Caco-2 (cell line): ENCODE measurements around the gene HIRA. TPM values are rescaled to one million over a fixed set of nuclear protein-coding genes. Genes with fewer than 3 reads are reported as not detected.

Experiments
- BruUV-seq: library from RNA; stranded (reverse); fragments of 400-500 nt; replicated peaks from 2 replicates; lab custom pipeline; 2021; lab: Mats Ljungman, UMichigan
- CTCF ChIA-PET: fragments of 300-600 bp; sonication (Branson Sonifier 250); formaldehyde crosslinking; loops from one replicate; lab custom pipeline; 2022; ENCODE audit warnings: antibody characterized with exemption; lab: Charles Lee
- POLR2A ChIA-PET: fragments of 300-600 bp; sonication (Branson Sonifier 250); formaldehyde crosslinking; loops from one replicate; lab custom pipeline; 2022; ENCODE audit warnings: antibody characterized with exemption; lab: Charles Lee
- DNase-seq, 2 experiments: peaks; one replicate each; pipeline versions ENCODE4 v3.0.0 to v3.0.0-alpha.2; 2020 to 2022
- H3K27me3 ChIP-seq: replicated peaks from 2 replicates; pipeline ENCODE4 v1.6.0; 2011; ENCODE audit warnings: low read length; ENCODE audit not compliant: control insufficient read depth, insufficient read depth
- H3K36me3 ChIP-seq: 2 replicates; pipeline ENCODE4 v1.5.1; 2011; ENCODE audit warnings: low read length; ENCODE audit not compliant: control insufficient read depth, insufficient read depth
- H3K4me1 ChIP-seq: fragments of 250-450 bp; sonication (Bioruptor Pico); 2 replicates; pipeline ENCODE4 v1.5.1; 2020; ENCODE audit warnings: mild to moderate bottlenecking
- H3K4me3 ChIP-seq: 2 replicates; pipeline ENCODE4 v1.5.1; 2011; ENCODE audit warnings: low read depth, mild to moderate bottlenecking, control low read depth, low read length
- H3K9me3 ChIP-seq: fragments of 250-450 bp; sonication (Bioruptor Pico); 2 replicates; pipeline ENCODE4 v1.5.1; 2020; ENCODE audit warnings: mild to moderate bottlenecking, moderate library complexity
- H3K27ac Mint-ChIP-seq: one replicate; pipeline ENCODE4 v1.8.0; 2022; ENCODE audit warnings: mixed read lengths; ENCODE audit not compliant: unreplicated experiment
- H3K27me3 Mint-ChIP-seq: one replicate; pipeline ENCODE4 v1.8.0; 2022; ENCODE audit warnings: mixed read lengths; ENCODE audit not compliant: insufficient read depth, unreplicated experiment
- H3K36me3 Mint-ChIP-seq: one replicate; pipeline ENCODE4 v1.8.0; 2022; ENCODE audit warnings: mild to moderate bottlenecking, mixed read lengths; ENCODE audit not compliant: insufficient read depth, unreplicated experiment
- H3K4me1 Mint-ChIP-seq: one replicate; pipeline ENCODE4 v1.8.0; 2022; ENCODE audit warnings: low read depth, mixed read lengths; ENCODE audit not compliant: unreplicated experiment
- H3K4me3 Mint-ChIP-seq: one replicate; pipeline ENCODE4 v1.8.0; 2022; ENCODE audit warnings: mild to moderate bottlenecking, moderate library complexity, mixed read lengths; ENCODE audit not compliant: unreplicated experiment
- H3K9me3 Mint-ChIP-seq: one replicate; pipeline ENCODE4 v1.8.0; 2022; ENCODE audit warnings: mixed read lengths; ENCODE audit not compliant: unreplicated experiment
- CTCF ChIP-seq, 2 experiments: fragments of 200-600 bp in 1 of 2; IDR thresholded peaks; 1 replicate in 1 of 2; 2 replicates in 1 of 2; pipeline versions ENCODE4 v1.5.1 to v1.8.0; 2011 to 2022; ENCODE audit warnings: antibody characterized with exemption in 1 of 2, control low read depth in 1 of 2, inconsistent platforms in 1 of 2, low read depth in 1 of 2, low read length in 1 of 2, mild to moderate bottlenecking in 1 of 2, moderate library complexity in 1 of 2; ENCODE audit not compliant: insufficient read depth in 1 of 2, severe bottlenecking in 1 of 2, unreplicated experiment in 1 of 2
- intact Hi-C: fragments of 100-400 bp; cut with micrococcal nuclease; formaldehyde crosslinking; loops from one replicate; pipeline ENCODE4 v1.10.0; 2022; ENCODE audit not compliant: unreplicated experiment
- total RNA-seq: library from RNA; stranded (reverse); gene quantifications from 2 replicates; pipeline ENCODE4 v1.2.3, GENCODE V29; 2022

The HIRA gene
- total RNA-seq, 1 experiment from 2014 or later, result 60.1 TPM

- no peaks in the 10 kb centered on the region for H3K9me3 Mint-ChIP-seq
- H3K36me3 Mint-ChIP-seq, result peaks cover 64% of the 10 kb centered on the region
- H3K27me3 Mint-ChIP-seq, result no peaks in the 10 kb centered on the region
- Histone ChIP-seq H3K4me1 (no peaks in the 10 kb centered on the region), H3K36me3 (peaks cover 6% of the 10 kb centered on the region; the same call in 1 of the 2 replicates), H3K9me3 (no peaks in the 10 kb centered on the region), H3K27me3 (no peaks in the 10 kb centered on the region), H3K4me3 (no peak overlapping the region)
- H3K27ac Mint-ChIP-seq, result no peak overlapping the region
- CTCF ChIA-PET, result no interaction called here
- intact Hi-C loops, result no loop called here
- no peak overlapping the region for H3K4me3 Mint-ChIP-seq
- POLR2A ChIA-PET, result no interaction called here
- no peak for TF ChIP-seq CTCF (IDR thresholded peaks at IDR 0.05; ENCODE audit: insufficient read depth in 1 of 2, low read depth in 1 of 2, low read length in 1 of 2, severe bottlenecking in 1 of 2, unreplicated experiment in 1 of 2)
- DNase-seq, result no peak
- H3K4me1 Mint-ChIP-seq, result no peaks in the 10 kb centered on the region
- BruUV-seq, result no TSS peak
Measured at GRCh38 chr22:19382240-19382639, 49.3 kb downstream of the HIRA start.

GRCh38 chr22:19378344-19378674, 53.2 kb downstream of the HIRA start:
- Mint-ChIP-seq H3K4me3 (no peak overlapping the region), H3K36me3 (peaks cover 71% of the 10 kb centered on the region), H3K4me1 (no peaks in the 10 kb centered on the region), H3K27ac (no peak overlapping the region), H3K9me3 (no peaks in the 10 kb centered on the region), H3K27me3 (no peaks in the 10 kb centered on the region)
- BruUV-seq, result no TSS peak
- POLR2A ChIA-PET, result no interaction called here
- DNase-seq, result no peak
- intact Hi-C loops, result no loop called here
- Histone ChIP-seq H3K4me3 (no peak overlapping the region), H3K4me1 (no peaks in the 10 kb centered on the region; the same call in 1 of the 2 replicates), H3K27me3 (no peaks in the 10 kb centered on the region), H3K36me3 (peaks cover 4% of the 10 kb centered on the region), H3K9me3 (no peaks in the 10 kb centered on the region)
- TF ChIP-seq CTCF (IDR thresholded peaks at IDR 0.05; ENCODE audit: insufficient read depth in 1 of 2, low read depth in 1 of 2, low read length in 1 of 2, severe bottlenecking in 1 of 2, unreplicated experiment in 1 of 2), result no peak
- CTCF ChIA-PET, result no interaction called here

- no peak overlapping the region for H3K4me3 Mint-ChIP-seq
Measured at GRCh38 chr22:19377565-19378343, 53.8 kb downstream of the HIRA start.

More at GRCh38 chr22:19377565-19378343, 53.8 kb downstream of the HIRA start:
- Histone ChIP-seq H3K4me1 (no peaks in the 10 kb centered on the region; the same call in 1 of the 2 replicates), H3K4me3 (no peak overlapping the region), H3K36me3 (peaks cover 4% of the 10 kb centered on the region), H3K9me3 (no peaks in the 10 kb centered on the region), H3K27me3 (no peaks in the 10 kb centered on the region)
- no TSS peak for BruUV-seq
- Mint-ChIP-seq H3K4me1 (no peaks in the 10 kb centered on the region), H3K36me3 (peaks cover 74% of the 10 kb centered on the region), H3K9me3 (no peaks in the 10 kb centered on the region), H3K27me3 (no peaks in the 10 kb centered on the region), H3K27ac (no peak overlapping the region)
- CTCF ChIA-PET, result no interaction called here
- DNase-seq, result no peak
- intact Hi-C loops, result no loop called here
- POLR2A ChIA-PET, result no interaction called here
- TF ChIP-seq CTCF (IDR thresholded peaks at IDR 0.05; ENCODE audit: insufficient read depth in 1 of 2, low read depth in 1 of 2, low read length in 1 of 2, severe bottlenecking in 1 of 2, unreplicated experiment in 1 of 2), result no peak
